HG03520 (cell line): ENCODE data around the gene PKNOX2.

Experiments
- ATAC-seq: cut with Tn5 transposase; IDR thresholded peaks from one replicate; pipeline ENCODE4 v1.9.1; 2021; ENCODE audit warnings: mild to moderate bottlenecking, moderate library complexity; ENCODE audit not compliant: unreplicated experiment

Gene PKNOX2

GRCh38 chr11:125460275-125460674 lies 295.7 kb downstream of the PKNOX2 start:
- no peak for ATAC-seq

DNA sequence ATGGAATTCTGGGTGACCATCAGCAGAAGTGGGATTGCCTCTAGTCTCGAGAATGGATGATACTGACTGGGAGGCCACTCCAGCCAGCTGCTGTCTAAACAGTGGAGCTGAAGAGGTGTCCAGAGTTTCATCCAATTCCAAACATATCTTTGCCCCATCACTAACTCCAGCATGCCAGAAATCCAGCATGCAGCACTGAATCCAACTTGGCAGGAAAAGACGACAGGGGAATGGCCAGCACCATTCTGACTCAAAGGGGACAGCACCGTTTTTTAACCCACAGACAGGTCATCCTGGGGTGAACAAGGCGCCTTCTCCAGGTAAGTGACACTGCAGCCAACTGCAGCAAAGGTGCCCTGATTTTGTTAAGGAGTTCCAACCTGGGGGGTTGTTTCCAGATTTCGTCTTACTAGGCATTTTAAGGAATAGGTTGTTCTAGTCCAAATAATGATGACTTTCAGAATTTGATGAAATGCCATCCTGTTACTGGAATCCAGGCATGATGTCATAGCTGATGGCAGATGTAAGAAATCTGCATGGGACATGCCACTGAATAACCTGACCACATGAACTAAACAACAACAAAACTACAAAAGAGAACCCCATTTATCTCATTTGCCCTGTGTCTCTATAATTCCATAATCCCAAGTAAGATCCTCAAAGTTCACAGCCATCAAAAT lies 299.2 kb downstream of the PKNOX2 start:
- no peak for ATAC-seq

DNA sequence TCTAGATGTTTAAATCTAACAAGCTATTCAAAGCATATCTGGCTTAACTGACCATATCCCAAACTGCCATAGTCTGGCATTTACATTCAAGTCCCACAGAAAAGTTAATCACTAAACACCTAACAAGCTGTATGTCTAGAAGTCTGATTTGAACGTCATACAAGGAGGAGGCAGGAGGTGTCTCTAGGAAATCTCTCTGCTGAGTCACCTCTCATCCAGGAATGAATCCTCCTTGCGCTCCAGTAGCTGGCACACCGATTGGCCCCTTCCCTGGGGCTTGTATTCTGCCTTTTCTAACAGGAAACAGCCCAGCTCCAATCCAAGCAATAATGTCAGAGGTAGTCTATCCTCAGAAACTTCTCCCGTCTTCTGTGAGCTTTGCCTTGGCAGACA lies 299.7 kb downstream of the PKNOX2 start:
- no peak for ATAC-seq

GRCh38 chr11:125464666-125465065 lies 300.1 kb downstream of the PKNOX2 start:
- no peak for ATAC-seq

- ATAC-seq: no peak
Measured at GRCh38 chr11:125465255-125465654, 300.7 kb downstream of the PKNOX2 start.

GRCh38 chr11:125465701-125466100 lies 301.1 kb downstream of the PKNOX2 start:
- ATAC-seq: no peak

DNA sequence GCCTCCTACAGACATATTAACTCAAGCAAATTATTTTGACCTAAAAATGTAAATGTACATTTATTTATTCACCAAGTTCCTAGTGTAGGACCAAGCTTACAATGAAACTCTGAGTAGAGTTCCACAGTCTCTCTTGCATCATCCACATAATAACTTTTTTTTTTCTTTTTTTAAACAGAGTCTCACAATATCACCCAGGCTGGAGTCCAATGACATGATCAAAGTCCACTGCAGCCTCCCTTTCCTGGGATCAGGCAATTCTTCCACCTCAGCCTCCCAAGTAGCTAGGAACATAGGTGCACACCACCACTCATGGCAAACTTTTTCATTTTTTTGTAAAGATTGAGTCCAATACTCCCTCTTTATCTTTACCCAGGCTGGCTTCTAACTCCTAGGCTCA lies 303.5 kb downstream of the PKNOX2 start:
- no peak for ATAC-seq

DNA sequence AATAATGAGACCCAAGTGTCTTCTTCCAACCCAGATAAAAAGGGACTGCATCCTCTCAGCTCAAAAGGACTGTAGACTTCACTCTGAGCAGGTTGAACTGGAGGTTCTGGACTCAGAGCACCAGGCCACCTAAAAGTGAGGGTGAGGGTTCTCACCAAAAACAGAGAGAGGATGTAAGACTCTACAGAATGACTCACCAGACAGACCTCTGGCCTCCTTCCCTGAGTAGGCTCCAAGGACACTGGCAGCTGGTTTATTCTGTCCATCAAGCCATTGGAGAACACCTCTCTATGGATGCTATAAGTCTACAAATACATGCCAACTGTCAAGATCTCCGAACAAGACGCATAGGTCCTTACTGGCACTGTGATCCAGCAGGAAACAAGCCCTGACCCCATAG lies 304.3 kb downstream of the PKNOX2 start:
- ATAC-seq: no peak

DNA sequence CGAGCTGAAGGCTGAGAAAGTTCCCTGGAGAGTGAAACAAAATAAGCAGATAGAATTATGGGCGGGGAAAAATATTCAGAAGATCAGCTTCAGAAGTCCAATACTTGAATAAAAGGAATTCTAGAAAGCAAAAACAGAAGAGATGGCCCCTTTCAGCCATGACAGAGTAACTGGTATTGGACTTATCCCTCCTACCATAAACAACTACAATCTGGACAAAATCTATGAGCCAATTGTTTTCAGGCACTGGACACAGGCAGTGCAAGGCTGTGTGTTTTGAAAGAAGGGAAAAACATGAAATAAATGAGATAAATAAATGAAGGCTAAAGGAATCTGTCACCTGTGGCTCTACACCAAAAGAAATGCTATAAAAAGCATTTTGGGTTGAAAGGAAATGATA lies 305.8 kb downstream of the PKNOX2 start:
- ATAC-seq: no peak

GRCh38 chr11:125476721-125477120 lies 312.2 kb downstream of the PKNOX2 start:
- no peak for ATAC-seq

- ATAC-seq: no peak
Measured at GRCh38 chr11:125479137-125479536, 314.6 kb downstream of the PKNOX2 start.

DNA sequence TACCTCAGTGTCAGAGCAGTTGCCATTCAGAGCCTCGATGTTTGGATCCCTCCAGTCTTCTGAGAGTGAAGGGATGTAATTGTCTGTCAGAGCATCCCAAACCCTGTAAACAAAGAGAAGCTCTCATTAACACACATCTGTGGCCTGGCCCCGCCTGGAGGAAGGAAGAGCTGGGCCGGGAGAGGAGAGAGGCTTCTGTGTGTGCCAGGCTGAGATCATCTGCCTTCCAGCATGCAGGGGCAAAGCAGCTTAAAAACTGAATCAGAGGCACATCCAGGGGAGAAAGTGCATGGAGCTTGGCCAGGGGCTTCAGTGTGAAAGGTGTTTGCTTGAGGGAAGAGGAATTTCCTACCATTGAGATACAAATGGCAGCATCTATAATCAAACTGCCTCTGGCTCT lies 317.0 kb downstream of the PKNOX2 start:
- ATAC-seq: no peak
